CD4-positive, alpha-beta T cell treated with Interleukin-1 beta for 1 hour (primary cell): ENCODE data around the gene KIF1B.

Source experiments
- DNase-seq, 2 donors: peaks; one replicate each; pipeline ENCODE4 v3.0.0-alpha.2; 2020 to 2022

Gene KIF1B

DNA sequence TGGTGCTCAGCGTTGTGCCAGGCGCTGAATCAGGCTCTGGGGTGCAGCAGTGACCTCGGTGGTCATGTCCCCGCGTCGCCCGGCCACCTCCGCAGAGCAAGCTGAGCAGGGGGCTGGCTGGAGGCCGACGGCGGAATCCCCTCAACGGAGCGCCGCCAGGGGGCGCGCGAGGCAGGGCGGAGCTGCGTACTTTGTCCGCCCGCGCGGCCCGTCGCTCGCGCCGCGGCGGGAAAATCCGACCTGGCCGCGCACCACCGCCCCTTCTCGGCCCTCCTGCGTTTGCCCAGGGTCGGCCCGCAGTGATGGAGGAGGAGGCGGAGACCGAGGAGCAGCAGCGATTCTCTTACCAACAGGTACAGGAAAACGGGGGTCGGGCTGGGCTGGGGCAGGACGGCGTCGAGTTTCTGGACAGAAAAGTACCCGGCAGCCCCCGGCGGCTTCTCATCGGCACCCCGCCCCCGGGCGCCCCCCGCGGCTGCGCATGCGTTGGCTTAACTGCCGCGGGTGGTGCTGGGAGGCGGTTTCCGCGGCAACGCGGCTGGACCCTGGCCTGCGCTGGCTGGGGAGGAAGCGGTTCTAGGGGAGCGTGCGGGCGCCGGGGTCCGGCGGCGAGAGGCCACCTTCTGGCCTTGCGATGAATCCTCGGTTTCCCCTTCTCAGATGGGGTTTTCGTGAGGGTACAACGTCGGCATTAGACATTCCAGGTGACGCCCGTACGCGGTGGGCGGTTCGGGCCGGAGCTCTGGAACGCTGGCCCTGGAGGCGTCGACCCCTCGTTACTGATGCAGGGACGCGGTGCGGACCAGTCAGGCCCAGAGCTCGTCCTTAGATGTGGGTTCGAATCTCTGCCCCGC, 220.1 kb downstream of the KIF1B start, which contains the start of gene CENPS:
CENPS (plus strand) TSS at position 218 of the 854 bp plus-strand sequence; CDS start at position 303, 85 bp downstream.
- peak; percentile 83 to 91 for DNase-seq
